HG03521 (cell line): ENCODE results near the gene VPS13D.
"Not testable (repeated sequence)": the region's sequence is repeated elsewhere in the genome, so short reads cannot be mapped to it uniquely, and the experiment has no call there.

Experiments used
- ATAC-seq: cut with Tn5 transposase; IDR thresholded peaks from one replicate; pipeline ENCODE4 v1.9.1; 2021; ENCODE audit warnings: mild to moderate bottlenecking, moderate library complexity; ENCODE audit not compliant: unreplicated experiment

VPS13D gene

DNA sequence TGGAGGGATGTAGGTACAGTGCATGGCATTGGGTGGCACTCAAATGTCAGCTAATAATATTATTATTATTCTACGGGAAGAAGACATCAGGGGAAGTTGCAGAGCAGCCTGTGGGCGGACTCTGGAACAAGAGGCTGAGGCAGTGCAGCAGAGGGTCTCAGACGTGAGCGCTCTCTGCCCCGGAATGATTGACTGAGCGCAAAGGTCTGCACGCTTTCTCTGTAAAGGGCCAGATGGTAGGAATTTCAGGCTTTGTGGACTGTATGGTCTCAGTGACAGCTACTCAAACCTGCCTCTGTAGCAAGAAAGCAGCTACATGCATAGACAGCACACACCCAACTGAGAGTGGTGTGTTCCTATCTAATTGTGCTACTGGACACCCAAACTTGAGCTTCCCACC is 29.6 kb upstream of the VPS13D start:
- no peak for ATAC-seq

DNA sequence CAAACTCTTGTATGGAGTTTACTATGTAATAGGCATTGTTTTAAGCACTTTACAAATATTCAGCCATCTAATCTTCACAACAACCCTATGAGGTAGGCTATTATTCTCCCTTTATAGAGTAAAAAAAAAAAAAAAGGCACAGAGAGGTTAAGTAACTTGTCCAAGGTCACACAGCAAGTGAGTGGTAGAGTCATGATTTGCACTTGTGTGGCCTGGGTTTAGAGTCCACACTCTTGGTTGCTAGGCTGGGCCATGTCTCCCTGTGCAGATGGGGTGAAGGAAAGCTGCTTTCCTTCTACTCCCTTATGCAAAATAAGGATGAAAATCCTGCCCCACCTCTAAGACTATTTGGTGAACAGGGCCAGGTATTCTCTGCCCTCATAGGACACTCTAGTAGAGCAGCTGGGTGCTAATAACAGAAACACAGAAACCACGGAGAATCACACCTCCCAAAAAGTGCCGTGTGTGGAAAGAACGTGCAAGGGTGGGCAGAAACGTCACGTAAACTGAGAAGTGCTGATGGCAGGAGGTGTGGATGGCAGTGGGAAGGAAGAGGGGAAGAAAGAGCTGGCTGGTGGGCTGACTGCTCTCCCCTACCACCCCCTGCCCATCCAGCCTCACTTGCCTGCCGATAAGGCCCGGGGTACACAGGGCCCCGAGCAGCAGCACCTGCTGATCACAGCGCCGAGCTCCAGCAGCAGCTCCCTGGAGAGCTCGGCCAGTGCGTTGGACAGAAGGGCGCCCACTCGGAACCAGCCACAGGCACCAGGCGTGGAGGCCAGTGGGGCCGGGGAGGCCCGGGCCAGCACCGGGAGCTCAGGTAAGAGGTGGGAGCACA is 28.3 kb upstream of the VPS13D start:
- ATAC-seq: peak; percentile 34

DNA sequence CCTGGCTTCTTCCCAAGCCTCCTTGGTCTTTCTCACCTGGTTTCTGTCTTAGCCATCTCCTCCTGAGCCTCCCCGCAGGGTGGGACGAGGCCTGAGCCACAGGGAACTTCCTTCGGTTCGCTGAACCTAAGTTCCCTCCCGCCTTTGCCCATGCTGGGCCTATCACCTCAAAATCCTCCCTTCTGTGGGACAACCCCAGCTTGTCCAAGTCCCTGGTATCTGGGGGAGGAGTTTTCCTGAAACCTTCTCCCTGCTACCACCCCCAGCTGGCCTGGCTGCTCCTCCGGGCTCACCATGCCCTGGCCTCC is 27.7 kb upstream of the VPS13D start:
- ATAC-seq: no peak

DNA sequence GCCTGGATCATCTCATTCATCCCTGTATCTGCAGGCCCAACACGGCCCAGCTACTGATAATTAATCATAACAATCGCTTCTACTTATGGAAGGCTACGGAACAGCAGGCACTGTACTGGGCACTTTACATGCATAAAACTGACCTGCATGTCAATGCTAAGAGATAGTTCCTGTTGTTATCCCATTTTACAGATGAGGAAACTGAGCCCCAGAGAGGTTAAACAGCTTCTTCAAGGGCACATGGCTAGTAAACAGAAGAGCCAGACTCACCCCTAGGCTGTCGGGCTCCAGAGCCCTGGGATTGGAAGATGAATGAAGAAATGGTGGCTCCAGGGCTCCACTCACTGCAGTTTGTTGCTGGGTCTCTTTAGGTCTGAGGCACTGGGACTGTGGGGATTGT is 27.3 kb upstream of the VPS13D start:
- no peak for ATAC-seq

DNA sequence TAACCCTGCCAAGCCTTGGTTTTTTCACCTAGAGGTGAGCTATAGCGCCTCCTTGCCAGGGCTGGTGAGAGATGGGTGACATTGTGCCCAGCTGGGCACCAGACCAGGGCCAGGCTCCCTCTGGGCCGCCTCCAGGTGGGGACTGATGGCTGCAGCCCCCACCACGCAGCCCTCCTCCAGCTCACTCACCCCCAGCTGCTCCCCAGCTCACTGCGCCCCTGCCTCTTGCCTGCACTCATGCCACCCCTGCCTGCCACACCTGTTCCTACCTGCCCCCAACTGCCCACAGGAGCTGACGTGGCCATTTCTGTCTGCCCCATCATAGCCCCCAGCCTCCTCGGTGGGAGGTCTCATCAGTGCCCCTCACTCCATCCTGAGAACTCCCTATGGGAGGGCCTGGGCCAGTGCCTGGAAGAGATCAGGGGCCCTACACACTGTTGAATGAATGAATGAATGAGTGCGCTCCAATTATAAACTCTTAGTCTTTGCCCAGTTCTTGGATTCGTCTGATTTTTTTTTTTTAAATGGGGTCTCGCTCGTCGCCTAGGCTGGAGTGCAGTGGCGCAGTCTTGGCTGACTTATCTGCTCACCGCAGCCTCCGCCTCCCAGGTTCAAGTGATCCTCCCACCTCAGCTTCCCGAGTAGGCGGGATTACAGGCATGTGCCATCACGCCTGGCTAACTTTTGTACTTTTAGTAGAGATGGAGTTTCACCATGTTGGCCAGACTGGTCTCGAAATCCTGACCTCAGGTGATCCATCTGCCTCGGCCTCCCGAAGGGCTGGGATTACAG is 26.4 kb upstream of the VPS13D start:
- no peak for ATAC-seq

DNA sequence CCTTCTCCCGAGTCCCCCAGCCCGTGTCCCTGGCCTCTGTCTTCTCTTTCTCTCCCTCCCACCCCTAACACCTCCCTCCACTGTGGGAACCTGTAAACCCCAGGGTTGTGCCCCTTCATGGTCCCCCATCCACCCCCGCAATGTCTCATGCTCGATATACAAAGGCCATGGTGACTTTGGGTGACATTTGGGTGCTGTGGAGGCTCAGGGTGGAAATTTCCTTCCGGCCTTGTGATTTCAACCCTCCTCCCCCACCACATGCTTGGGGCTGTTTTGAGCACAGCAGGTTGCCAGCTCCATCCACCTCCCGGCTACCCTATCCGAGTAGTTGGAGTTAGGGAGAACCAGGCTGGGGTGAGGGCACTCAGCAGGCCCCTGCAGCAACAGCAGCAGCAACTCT is 25.7 kb upstream of the VPS13D start:
- ATAC-seq: no peak

DNA sequence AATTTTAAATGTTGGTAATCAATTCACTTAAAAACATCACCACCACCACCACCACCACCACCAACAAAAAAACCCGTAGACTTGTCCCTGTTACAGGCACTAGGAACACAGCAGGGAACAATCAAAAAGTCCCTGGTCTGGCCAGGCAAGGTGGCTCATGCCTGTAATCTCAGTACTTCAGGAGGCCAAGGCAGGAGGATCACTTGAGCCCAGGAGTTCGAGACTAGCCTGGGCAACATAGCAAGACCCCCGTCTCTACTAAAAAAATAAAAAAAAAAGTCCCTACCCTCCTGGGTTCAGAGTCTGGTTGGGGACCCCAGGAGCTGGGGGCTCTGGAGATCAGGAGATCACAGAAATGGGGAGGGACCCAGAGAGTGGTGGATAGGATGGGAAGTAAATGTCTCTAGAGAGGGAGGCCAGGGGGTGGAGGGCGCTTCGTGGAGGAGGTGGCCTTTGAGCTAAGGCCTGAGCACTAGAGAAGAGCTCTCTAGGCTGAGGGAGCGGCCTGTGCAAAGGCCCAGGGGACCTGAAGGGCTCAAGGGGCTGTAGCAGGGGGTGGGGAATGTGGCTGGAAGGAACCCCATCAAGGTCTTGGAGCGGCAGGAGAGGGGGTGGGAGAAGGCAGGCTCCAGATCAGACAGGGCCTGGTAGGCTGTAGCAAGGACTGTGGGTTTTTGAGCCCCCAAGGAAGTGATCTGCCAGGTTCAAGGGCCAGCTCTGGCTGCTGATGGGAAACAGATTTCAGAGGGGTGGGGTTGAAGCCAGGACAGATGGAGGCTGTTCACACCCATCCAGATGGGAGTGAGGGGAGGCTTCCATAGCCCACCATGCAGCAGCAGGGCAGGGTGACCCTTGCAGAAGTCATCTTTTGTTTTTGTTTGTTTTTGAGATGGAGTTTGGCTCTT is 24.8 kb upstream of the VPS13D start:
- ATAC-seq: no peak

DNA sequence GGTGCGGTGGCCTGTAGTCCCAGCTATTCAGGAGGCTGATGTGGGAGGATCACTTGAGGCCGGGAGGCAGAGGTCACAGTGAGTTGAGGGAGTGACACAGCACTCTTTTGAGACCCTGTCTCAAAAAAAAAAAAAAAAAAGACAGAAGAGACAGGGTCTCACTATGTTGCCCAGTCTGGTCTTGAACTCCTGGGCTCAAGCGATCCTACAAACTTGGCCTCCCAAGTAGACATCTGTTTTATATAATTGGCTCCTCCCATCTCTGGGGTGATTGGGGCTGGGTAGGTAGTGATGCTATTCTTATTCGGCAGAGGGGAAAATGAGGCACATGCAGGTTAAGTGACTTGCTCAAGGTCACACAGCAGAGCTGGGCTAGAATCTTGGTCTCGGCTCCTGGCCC is 23.6 kb upstream of the VPS13D start:
- ATAC-seq: no peak

DNA sequence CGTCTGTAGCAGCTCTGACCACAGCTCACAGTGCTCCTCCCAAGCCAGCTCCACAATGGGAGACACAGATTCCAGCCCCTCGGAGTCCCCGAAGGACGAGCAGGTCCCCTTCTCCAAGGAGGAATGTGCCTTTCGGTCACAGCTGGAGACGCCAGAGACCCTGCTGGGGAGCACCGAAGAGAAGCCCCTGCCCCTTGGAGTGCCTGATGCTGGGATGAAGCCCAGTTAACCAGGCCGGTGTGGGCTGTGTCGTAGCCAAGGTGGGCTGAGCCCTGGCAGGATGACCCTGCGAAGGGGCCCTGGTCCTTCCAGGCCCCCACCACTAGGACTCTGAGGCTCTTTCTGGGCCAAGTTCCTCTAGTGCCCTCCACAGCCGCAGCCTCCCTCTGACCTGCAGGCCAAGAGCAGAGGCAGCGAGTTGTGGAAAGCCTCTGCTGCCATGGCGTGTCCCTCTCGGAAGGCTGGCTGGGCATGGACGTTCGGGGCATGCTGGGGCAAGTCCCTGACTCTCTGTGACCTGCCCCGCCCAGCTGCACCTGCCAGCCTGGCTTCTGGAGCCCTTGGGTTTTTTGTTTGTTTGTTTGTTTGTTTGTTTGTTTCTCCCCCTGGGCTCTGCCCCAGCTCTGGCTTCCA is 22.9 kb upstream of the VPS13D start:
- ATAC-seq: no peak

DNA sequence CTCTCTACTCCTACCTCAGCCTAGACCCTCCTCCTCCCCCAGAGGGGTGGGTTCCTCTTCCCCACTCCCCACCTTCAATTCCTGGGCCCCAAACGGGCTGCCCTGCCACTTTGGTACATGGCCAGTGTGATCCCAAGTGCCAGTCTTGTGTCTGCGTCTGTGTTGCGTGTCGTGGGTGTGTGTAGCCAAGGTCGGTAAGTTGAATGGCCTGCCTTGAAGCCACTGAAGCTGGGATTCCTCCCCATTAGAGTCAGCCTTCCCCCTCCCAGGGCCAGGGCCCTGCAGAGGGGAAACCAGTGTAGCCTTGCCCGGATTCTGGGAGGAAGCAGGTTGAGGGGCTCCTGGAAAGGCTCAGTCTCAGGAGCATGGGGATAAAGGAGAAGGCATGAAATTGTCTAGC is 21.6 kb upstream of the VPS13D start:
- no peak for ATAC-seq

DNA sequence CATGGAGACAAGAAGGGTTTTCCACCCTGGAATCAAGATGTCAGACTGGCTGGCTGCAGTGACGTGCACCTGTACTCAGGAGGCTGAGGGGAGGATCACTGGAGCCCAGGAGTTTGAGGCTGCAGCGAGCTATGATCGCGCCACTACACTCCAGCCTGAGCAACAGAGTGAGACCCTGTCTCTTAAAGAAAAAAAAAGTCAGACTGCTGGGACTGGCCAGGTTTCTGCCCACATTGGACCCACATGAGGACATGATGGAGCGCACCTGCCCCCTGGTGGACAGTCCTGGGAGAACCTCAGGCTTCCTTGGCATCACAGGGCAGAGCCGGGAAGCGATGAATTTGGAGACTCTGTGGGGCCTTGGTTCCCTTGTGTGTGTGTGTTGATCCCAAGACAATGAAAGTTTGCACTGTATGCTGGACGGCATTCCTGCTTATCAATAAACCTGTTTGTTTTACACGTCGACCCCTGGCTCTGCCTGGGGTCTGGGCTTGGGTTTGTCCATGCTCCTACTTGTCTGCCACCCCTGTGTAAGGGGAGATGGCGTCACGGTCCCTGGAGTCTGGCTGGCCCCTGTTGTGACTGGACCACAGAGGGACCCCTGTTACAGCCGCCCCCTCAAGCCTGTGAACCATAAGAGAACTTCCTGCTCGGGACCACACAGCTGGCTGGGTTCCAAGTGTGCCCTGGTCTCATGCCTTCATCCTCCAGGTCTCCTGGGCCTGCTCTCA is 20.9 kb upstream of the VPS13D start:
- ATAC-seq: no peak

DNA sequence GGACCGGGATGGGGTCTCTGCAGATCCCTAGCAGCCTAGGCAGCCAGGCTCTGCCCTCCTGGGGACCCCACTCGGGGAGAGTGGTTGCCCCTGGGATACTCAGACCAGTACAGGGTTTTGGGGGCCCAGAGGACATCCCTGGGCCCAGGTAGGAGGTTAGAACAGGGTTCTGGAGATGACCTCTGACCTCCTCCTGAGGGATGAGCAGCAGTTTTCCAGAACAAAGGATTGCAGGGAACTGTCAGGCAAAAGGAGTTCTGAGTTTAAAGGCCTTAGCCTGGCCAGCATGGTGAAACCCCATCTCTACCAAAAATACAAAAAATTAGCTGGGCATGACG is 20.4 kb upstream of the VPS13D start:
- no peak for ATAC-seq

DNA sequence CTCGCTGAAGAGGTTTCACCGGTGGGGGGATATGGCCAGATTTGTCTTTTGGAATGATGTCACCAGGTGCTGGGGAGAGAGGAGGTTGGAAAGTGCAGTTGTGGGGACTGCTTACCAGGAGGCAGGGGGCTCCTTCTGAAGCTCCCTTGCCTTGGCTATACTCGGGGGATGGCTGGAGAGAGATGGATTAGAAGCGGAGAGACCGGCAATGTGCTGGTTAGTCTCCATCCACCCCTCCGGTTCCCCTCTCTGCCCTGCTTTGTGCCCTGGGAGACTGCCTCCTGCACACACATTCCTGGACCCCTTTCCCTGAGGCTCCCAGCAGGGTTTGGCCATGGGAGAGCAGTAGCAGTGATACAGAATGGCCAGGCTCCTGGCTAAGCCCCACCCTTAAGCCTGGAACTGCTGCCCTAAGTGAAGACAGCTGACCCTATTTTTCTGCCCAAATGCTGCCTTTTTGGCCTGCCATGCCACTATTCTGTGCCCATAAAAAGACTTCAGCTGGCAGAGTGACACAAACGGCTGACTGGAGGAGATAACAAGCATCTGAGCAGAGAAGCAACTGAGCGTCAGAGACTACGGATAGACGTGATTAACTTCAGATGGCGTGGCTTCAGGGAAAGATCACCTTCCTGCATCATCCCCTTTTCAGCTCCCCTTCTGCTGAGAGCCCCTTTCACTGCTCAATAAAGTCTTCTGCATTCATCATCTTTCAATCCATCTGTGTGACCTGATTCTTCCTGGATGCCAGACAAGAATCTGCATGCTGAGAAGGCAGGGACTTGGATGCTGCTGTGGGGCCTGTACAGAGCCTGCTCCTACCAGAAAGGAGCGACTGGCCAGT is 14.5 kb upstream of the VPS13D start:
- ATAC-seq: no peak

DNA sequence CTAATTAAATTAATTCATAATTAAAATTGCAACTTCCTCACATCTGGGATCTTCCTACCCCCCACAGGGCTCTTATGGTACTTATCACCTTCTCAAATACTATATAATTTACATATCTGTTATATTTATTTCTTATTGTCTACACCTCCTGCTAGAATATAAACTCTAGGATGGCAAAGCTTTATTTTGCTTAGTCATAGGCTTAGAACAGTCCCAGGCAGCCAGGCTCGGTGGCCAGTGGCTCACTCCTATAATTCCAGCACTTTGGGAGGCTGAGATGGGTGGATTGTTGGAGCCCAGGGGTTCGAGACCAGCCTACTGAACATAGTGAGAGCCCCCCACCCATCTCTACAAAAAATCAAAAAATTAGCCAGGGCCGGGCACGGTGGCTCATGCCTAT is 10.0 kb upstream of the VPS13D start:
- ATAC-seq: no peak

DNA sequence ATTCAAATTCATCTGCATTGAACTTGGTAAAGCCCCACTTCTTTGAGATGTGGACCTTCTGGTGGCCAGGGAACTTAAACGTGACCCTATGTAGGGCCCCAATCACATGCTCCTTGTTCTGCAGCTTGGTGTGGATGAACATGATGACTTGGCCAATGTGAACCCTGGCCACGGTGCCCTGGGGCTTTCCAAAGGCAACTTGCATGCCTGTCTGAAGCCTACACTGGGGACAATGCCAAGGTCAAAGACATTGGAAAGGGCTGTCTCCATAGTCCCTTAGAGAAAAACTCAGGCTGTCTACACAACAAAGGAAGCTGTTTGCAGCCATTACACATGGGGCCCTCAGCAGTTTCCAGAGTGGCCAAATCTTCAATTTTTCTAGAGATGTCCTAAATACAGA is 8.9 kb upstream of the VPS13D start:
- ATAC-seq: no peak

DNA sequence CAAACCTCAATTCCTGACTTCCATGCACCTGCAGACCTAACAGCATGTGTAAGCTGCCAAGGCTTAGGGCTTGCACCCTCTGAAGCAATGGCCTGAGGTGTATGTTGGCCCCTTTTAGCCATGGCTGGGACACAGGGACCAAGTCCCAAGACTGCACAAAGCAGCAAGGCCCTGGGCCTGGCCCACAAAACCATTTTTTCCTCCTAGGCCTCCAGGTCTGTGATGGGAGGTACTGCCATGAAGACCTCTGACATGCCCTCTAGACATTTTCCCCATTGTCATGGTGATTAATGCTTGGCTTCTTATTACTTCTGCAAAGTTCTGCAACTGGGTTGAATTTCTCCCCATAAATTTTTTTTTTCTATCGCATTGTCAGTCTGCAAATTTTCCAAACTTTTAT is 7.1 kb upstream of the VPS13D start:
- not testable (repeated sequence) for ATAC-seq

DNA sequence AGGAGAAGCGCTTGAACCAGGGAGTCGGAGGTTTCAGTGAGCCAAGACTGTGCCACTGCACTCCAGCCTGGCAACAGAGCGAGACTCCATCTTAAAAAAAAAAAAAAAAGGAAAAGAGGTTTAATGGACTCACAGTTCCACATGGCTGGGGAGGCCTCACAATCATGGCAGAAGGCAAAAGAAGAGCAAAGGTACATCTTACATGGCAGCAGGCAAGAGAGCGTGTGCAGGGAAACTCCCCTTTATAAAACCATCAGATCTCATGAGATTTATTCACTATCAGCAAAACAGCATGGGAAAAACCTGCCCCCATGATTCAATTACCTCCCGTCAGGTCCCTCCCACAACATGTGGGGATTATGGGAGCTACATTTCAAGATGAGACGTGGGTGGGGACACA is 5.7 kb upstream of the VPS13D start:
- ATAC-seq: not testable (repeated sequence)

DNA sequence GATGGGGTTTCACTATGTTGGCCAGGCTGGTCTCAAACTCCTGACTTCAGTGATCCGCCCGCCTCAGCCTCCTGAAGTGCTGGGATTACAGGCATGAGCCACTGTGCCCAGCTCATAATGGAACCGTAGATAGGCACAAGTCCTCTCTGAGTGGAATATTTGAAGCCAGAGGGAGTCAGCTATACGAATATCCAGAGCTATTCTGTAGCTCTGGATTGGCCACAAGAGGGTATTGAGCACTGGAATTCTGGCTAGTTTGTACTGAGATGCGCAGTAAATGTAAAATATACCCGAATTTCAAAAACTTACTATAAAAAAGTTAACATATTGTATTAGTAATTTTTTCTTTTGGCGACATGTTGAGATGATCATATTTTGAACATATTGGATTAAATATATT is 851 bp upstream of the VPS13D start:
- ATAC-seq: no peak

DNA sequence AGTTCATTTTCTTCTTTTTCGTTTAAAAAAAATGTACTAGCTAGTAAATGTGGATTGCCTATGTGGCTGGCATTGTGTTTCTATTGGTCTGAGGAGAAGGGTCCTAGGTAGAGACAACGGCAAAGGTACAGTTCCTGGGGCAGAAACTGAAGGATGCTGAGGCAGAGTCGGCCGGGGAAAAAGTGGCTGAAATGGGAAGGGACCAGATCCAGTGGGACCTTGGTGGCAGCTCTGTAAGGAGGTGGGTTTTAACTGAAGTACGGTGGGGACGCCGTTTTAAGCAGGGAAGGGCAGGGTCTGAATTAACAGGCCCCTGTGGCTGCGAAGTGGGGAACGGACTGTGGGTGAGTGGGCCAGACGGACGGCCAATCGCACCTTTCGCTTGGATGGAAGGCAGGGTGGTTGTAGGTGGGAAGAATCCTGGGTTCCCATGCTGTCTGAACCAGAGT is 420 bp upstream of the VPS13D start:
- ATAC-seq: no peak
